Measurements from ENCODE around the gene BIRC7. TPM values are rescaled to one million over a fixed set of nuclear protein-coding genes. Genes with fewer than 3 reads are reported as not detected.

BIRC7 gene
- total RNA-seq (0.09 TPM), polyA plus RNA-seq (0.87 TPM)
- long read RNA-seq, donor 1 = 0 reads
- long read RNA-seq, donor 2 = 0 reads
- long read RNA-seq, donor 3 = 0 reads
- long read RNA-seq, donor 4 = 0 reads
- long read RNA-seq, donor 5 = 0 reads
- long read RNA-seq, donor 6, partial matches to known transcripts = 0 of 1 reads
- long read RNA-seq, donor 6, other reads (novel, unspliced or antisense) = 0 of 1 reads
- long read RNA-seq, donor 7 = 0 reads
- long read RNA-seq, donor 8 = 0 reads
- long read RNA-seq, donor 9 = 0 reads
- long read RNA-seq, donor 10, partial matches to known transcripts = 0 of 1 reads
- long read RNA-seq, donor 10, other reads (novel, unspliced or antisense) = 0 of 1 reads

- no peak within 1 kb of the TSS for H3K4me3 ChIP-seq (ENCODE audit: low read length in 2 of 2)
- peaks cover 0 to 4% of the 10 kb centered on the region in 2 donors for H3K4me1 ChIP-seq (ENCODE audit: control insufficient read depth in 2 of 2, insufficient read depth in 2 of 2, low read length in 2 of 2)
- no peak for DNase-seq (ENCODE audit: low read depth in 6 of 9, low spot score in 9 of 9)
- H3K27me3 ChIP-seq (ENCODE audit: control insufficient read depth in 2 of 2, insufficient read depth in 1 of 2, low read length in 1 of 2) = peaks cover 0 to 61% of the 10 kb centered on the region in 2 donors
- H3K9me3 ChIP-seq (ENCODE audit: control insufficient read depth in 2 of 2, insufficient read depth in 1 of 2, low read length in 1 of 2) = no peaks in the 10 kb centered on the region
- H3K36me3 ChIP-seq (ENCODE audit: control insufficient read depth in 2 of 2, insufficient read depth in 2 of 2, low read length in 1 of 2) = no peaks in the 10 kb centered on the region
- 63% methylated on average over 17 of the region's 17 CpGs for WGBS
- H3K27ac ChIP-seq (ENCODE audit: low read depth in 1 of 2, low read length in 1 of 2) = no peak within 1 kb of the TSS
Observed at GRCh38 chr20:63235399-63235983, at the start of gene BIRC7. Gene BIRC7 (plus strand): TSS chr20:63235905. CDS start chr20:63236097, 192 bp downstream.

GRCh38 chr20:63186084-63186483 lies 49.6 kb upstream of the BIRC7 start:
- H3K27me3 ChIP-seq (ENCODE audit: control insufficient read depth in 2 of 2, insufficient read depth in 1 of 2, low read length in 1 of 2) = peaks cover 2 to 26% of the 10 kb centered on the region in 2 donors
- H3K9me3 ChIP-seq (ENCODE audit: control insufficient read depth in 2 of 2, insufficient read depth in 1 of 2, low read length in 1 of 2) = no peaks in the 10 kb centered on the region
- H3K36me3 ChIP-seq (ENCODE audit: control insufficient read depth in 2 of 2, insufficient read depth in 2 of 2, low read length in 1 of 2) = no peaks in the 10 kb centered on the region
- H3K27ac ChIP-seq (ENCODE audit: low read depth in 1 of 2, low read length in 1 of 2) = no peak overlapping the region
- H3K4me3 ChIP-seq (ENCODE audit: low read length in 2 of 2) = no peak overlapping the region
- WGBS = 90% methylated on average over 8 of the region's 8 CpGs
- no peak for DNase-seq (ENCODE audit: low read depth in 6 of 9, low spot score in 9 of 9)
- peaks cover 4 to 5% of the 10 kb centered on the region in 2 donors for H3K4me1 ChIP-seq (ENCODE audit: control insufficient read depth in 2 of 2, insufficient read depth in 2 of 2, low read length in 2 of 2)

- H3K4me3 ChIP-seq (ENCODE audit: low read length in 2 of 2) = no peak overlapping the region
- peaks cover 4 to 5% of the 10 kb centered on the region in 2 donors for H3K4me1 ChIP-seq (ENCODE audit: control insufficient read depth in 2 of 2, insufficient read depth in 2 of 2, low read length in 2 of 2)
- no peak for DNase-seq (ENCODE audit: low read depth in 6 of 9, low spot score in 9 of 9)
- no peak overlapping the region for H3K27ac ChIP-seq (ENCODE audit: low read depth in 1 of 2, low read length in 1 of 2)
- H3K36me3 ChIP-seq (ENCODE audit: control insufficient read depth in 2 of 2, insufficient read depth in 2 of 2, low read length in 1 of 2) = no peaks in the 10 kb centered on the region
- WGBS = 97% methylated on average over 8 of the region's 8 CpGs
- no peaks in the 10 kb centered on the region for H3K9me3 ChIP-seq (ENCODE audit: control insufficient read depth in 2 of 2, insufficient read depth in 1 of 2, low read length in 1 of 2)
- H3K27me3 ChIP-seq (ENCODE audit: control insufficient read depth in 2 of 2, insufficient read depth in 1 of 2, low read length in 1 of 2) = peaks cover 2 to 20% of the 10 kb centered on the region in 2 donors
Observed at GRCh38 chr20:63186528-63187316, 49.0 kb upstream of the BIRC7 start.

GRCh38 chr20:63187338-63188158 lies 48.2 kb upstream of the BIRC7 start:
- H3K27me3 ChIP-seq (ENCODE audit: control insufficient read depth in 2 of 2, insufficient read depth in 1 of 2, low read length in 1 of 2) = peaks cover 0 to 12% of the 10 kb centered on the region in 2 donors
- H3K4me1 ChIP-seq (ENCODE audit: control insufficient read depth in 2 of 2, insufficient read depth in 2 of 2, low read length in 2 of 2) = peaks cover 4 to 5% of the 10 kb centered on the region in 2 donors
- H3K36me3 ChIP-seq (ENCODE audit: control insufficient read depth in 2 of 2, insufficient read depth in 2 of 2, low read length in 1 of 2) = no peaks in the 10 kb centered on the region
- DNase-seq (ENCODE audit: low read depth in 6 of 9, low spot score in 9 of 9) = no peak
- WGBS = 94% methylated on average over 7 of the region's 7 CpGs
- H3K9me3 ChIP-seq (ENCODE audit: control insufficient read depth in 2 of 2, insufficient read depth in 1 of 2, low read length in 1 of 2) = no peaks in the 10 kb centered on the region
- no peak overlapping the region for H3K27ac ChIP-seq (ENCODE audit: low read depth in 1 of 2, low read length in 1 of 2)
- no peak overlapping the region for H3K4me3 ChIP-seq (ENCODE audit: low read length in 2 of 2)

GRCh38 chr20:63188159-63188442 lies 47.6 kb upstream of the BIRC7 start:
- WGBS = 89% methylated on average over 13 of the region's 13 CpGs
- H3K4me3 ChIP-seq (ENCODE audit: low read length in 2 of 2) = no peak overlapping the region
- no peak for DNase-seq (ENCODE audit: low read depth in 6 of 9, low spot score in 9 of 9)
- no peak overlapping the region for H3K27ac ChIP-seq (ENCODE audit: low read depth in 1 of 2, low read length in 1 of 2)
- H3K9me3 ChIP-seq (ENCODE audit: control insufficient read depth in 2 of 2, insufficient read depth in 1 of 2, low read length in 1 of 2) = no peaks in the 10 kb centered on the region
- H3K4me1 ChIP-seq (ENCODE audit: control insufficient read depth in 2 of 2, insufficient read depth in 2 of 2, low read length in 2 of 2) = peaks cover 4 to 5% of the 10 kb centered on the region in 2 donors
- H3K27me3 ChIP-seq (ENCODE audit: control insufficient read depth in 2 of 2, insufficient read depth in 1 of 2, low read length in 1 of 2) = peaks cover 0 to 6% of the 10 kb centered on the region in 2 donors
- H3K36me3 ChIP-seq (ENCODE audit: control insufficient read depth in 2 of 2, insufficient read depth in 2 of 2, low read length in 1 of 2) = no peaks in the 10 kb centered on the region

GRCh38 chr20:63188641-63189321 lies 46.9 kb upstream of the BIRC7 start:
- no peak overlapping the region for H3K27ac ChIP-seq (ENCODE audit: low read depth in 1 of 2, low read length in 1 of 2)
- DNase-seq (ENCODE audit: low read depth in 6 of 9, low spot score in 9 of 9) = no peak
- no peaks in the 10 kb centered on the region for H3K36me3 ChIP-seq (ENCODE audit: control insufficient read depth in 2 of 2, insufficient read depth in 2 of 2, low read length in 1 of 2)
- H3K4me3 ChIP-seq (ENCODE audit: low read length in 2 of 2) = no peak overlapping the region
- peaks cover 4 to 5% of the 10 kb centered on the region in 2 donors for H3K4me1 ChIP-seq (ENCODE audit: control insufficient read depth in 2 of 2, insufficient read depth in 2 of 2, low read length in 2 of 2)
- WGBS = 81% methylated on average over 15 of the region's 15 CpGs
- no peaks in the 10 kb centered on the region for H3K27me3 ChIP-seq (ENCODE audit: control insufficient read depth in 2 of 2, insufficient read depth in 1 of 2, low read length in 1 of 2)
- no peaks in the 10 kb centered on the region for H3K9me3 ChIP-seq (ENCODE audit: control insufficient read depth in 2 of 2, insufficient read depth in 1 of 2, low read length in 1 of 2)

GRCh38 chr20:63189322-63189642 lies 46.4 kb upstream of the BIRC7 start:
- Histone ChIP-seq H3K9me3 (ENCODE audit: control insufficient read depth in 2 of 2, insufficient read depth in 1 of 2, low read length in 1 of 2) (no peaks in the 10 kb centered on the region), H3K4me1 (ENCODE audit: control insufficient read depth in 2 of 2, insufficient read depth in 2 of 2, low read length in 2 of 2) (peaks cover 4 to 5% of the 10 kb centered on the region in 2 donors), H3K27ac (ENCODE audit: low read depth in 1 of 2, low read length in 1 of 2) (no peak overlapping the region), H3K4me3 (ENCODE audit: low read length in 2 of 2) (no peak overlapping the region), H3K36me3 (ENCODE audit: control insufficient read depth in 2 of 2, insufficient read depth in 2 of 2, low read length in 1 of 2) (peaks cover 0 to 2% of the 10 kb centered on the region in 2 donors), H3K27me3 (ENCODE audit: control insufficient read depth in 2 of 2, insufficient read depth in 1 of 2, low read length in 1 of 2) (no peaks in the 10 kb centered on the region)
- WGBS = 82% methylated on average over 5 of the region's 5 CpGs
- DNase-seq (ENCODE audit: low read depth in 6 of 9, low spot score in 9 of 9) = peak in 6 of 9 donors; percentile 15 to 68 (median 28)

- H3K27ac ChIP-seq (ENCODE audit: low read depth in 1 of 2, low read length in 1 of 2) = no peak overlapping the region
- no peak for DNase-seq (ENCODE audit: low read depth in 6 of 9, low spot score in 9 of 9)
- H3K27me3 ChIP-seq (ENCODE audit: control insufficient read depth in 2 of 2, insufficient read depth in 1 of 2, low read length in 1 of 2) = no peaks in the 10 kb centered on the region
- WGBS = 96% methylated on average over 17 of the region's 17 CpGs
- no peaks in the 10 kb centered on the region for H3K9me3 ChIP-seq (ENCODE audit: control insufficient read depth in 2 of 2, insufficient read depth in 1 of 2, low read length in 1 of 2)
- no peak overlapping the region for H3K4me3 ChIP-seq (ENCODE audit: low read length in 2 of 2)
- H3K4me1 ChIP-seq (ENCODE audit: control insufficient read depth in 2 of 2, insufficient read depth in 2 of 2, low read length in 2 of 2) = peaks cover 4 to 5% of the 10 kb centered on the region in 2 donors
- H3K36me3 ChIP-seq (ENCODE audit: control insufficient read depth in 2 of 2, insufficient read depth in 2 of 2, low read length in 1 of 2) = peaks cover 5 to 6% of the 10 kb centered on the region in 2 donors
Observed at GRCh38 chr20:63189846-63190559, 45.7 kb upstream of the BIRC7 start.
